Stimulated activated CD4-positive, alpha-beta T cell treated with anti-CD3 and anti-CD28 coated beads, Interleukin-4, amount 100 ng/mL, for 24 hours (primary cell): ENCODE measurements around the gene CBX3.
"Not testable (repeated sequence)": the region's sequence is repeated elsewhere in the genome, so short reads cannot be mapped to it uniquely, and the experiment has no call there.

Experiments used
- DNase-seq: peaks from one replicate; pipeline ENCODE4 v3.0.0-alpha.2; 2020

The CBX3 gene

GRCh38 chr7:26201247-26202018 is at the start of gene CBX3:
Gene CBX3, plus strand, starts transcription at chr7:26201745. Its CDS starts 1,254 bp downstream, at chr7:26202999.
- peak; percentile 88 for DNase-seq

- peak; percentile 81 for DNase-seq
Measured at GRCh38 chr7:26151953-26152781, 49.4 kb upstream of the CBX3 start, which contains the start of gene NFE2L3. Gene NFE2L3, plus strand, starts transcription at chr7:26152198. Its CDS starts 301 bp downstream, at chr7:26152499.

- DNase-seq, result peak; percentile 30
Measured at GRCh38 chr7:26152782-26153240, 48.7 kb upstream of the CBX3 start.

- DNase-seq, result peak; percentile 47
Measured at GRCh38 chr7:26153241-26153822, 48.2 kb upstream of the CBX3 start.

- peak; percentile 56 for DNase-seq
Measured at GRCh38 chr7:26153823-26154783, 47.4 kb upstream of the CBX3 start.

GRCh38 chr7:26155531-26156375 is 45.8 kb upstream of the CBX3 start:
- no peak for DNase-seq

- DNase-seq, result peak; percentile 72
Measured at GRCh38 chr7:26156451-26157420, 44.8 kb upstream of the CBX3 start.

GRCh38 chr7:26157520-26158105 is 43.9 kb upstream of the CBX3 start:
- DNase-seq, result no peak

GRCh38 chr7:26159243-26159642 is 42.3 kb upstream of the CBX3 start:
- no peak for DNase-seq

- no peak for DNase-seq
Measured at GRCh38 chr7:26160896-26161295, 40.6 kb upstream of the CBX3 start.

- DNase-seq, result no peak
Measured at GRCh38 chr7:26162431-26162830, 39.1 kb upstream of the CBX3 start.

- DNase-seq, result not testable (repeated sequence)
Measured at GRCh38 chr7:26163804-26164203, 37.7 kb upstream of the CBX3 start.

- no peak for DNase-seq
Measured at GRCh38 chr7:26165950-26166683, 35.4 kb upstream of the CBX3 start.

GRCh38 chr7:26166684-26167266 is 34.8 kb upstream of the CBX3 start:
- DNase-seq, result no peak

- DNase-seq, result no peak
Measured at GRCh38 chr7:26167303-26167934, 34.1 kb upstream of the CBX3 start.

- DNase-seq, result no peak
Measured at GRCh38 chr7:26168458-26169023, 33.0 kb upstream of the CBX3 start.

GRCh38 chr7:26169271-26169670 is 32.3 kb upstream of the CBX3 start:
- DNase-seq, result no peak

GRCh38 chr7:26170663-26171062 is 30.9 kb upstream of the CBX3 start:
- DNase-seq, result no peak
